Ectodermal cell (in vitro differentiated cells): ENCODE data around the gene SH3BP2.

Experiments
- H3K27ac ChIP-seq: 2 replicates; pipeline ENCODE4 v1.7.0; 2013; ENCODE audit warnings: mild to moderate bottlenecking, low read depth, low read length; ENCODE audit not compliant: insufficient read depth, poor library complexity, severe bottlenecking
- H3K27me3 ChIP-seq: 2 replicates; pipeline ENCODE4 v1.7.0; 2013; ENCODE audit warnings: mild to moderate bottlenecking, low read length; ENCODE audit not compliant: insufficient read depth, control insufficient read depth, poor library complexity, severe bottlenecking
- H3K36me3 ChIP-seq: one replicate; pipeline ENCODE4 v1.7.0; 2013; ENCODE audit warnings: low read length; ENCODE audit not compliant: control insufficient read depth, insufficient read depth
- H3K4me1 ChIP-seq: one replicate; pipeline ENCODE4 v1.7.0; 2013; ENCODE audit warnings: low read length; ENCODE audit not compliant: control insufficient read depth, insufficient read depth
- H3K4me3 ChIP-seq: 2 replicates; pipeline ENCODE4 v1.7.0; 2013; ENCODE audit warnings: low read depth, low read length, control low read depth; ENCODE audit not compliant: insufficient read depth
- H3K9me3 ChIP-seq: 2 replicates; pipeline ENCODE4 v1.7.0; 2013; ENCODE audit warnings: mild to moderate bottlenecking, low read length, moderate library complexity; ENCODE audit not compliant: control insufficient read depth
- WGBS, 2 experiments: methylation state at CpG; one replicate each; pipeline ENCODE4 v1.1.7; 2013; ENCODE audit warnings: missing lambda C conversion rate in 2 of 2; 5-methylcytosine and 5-hydroxymethylcytosine counted together

SH3BP2 gene

DNA sequence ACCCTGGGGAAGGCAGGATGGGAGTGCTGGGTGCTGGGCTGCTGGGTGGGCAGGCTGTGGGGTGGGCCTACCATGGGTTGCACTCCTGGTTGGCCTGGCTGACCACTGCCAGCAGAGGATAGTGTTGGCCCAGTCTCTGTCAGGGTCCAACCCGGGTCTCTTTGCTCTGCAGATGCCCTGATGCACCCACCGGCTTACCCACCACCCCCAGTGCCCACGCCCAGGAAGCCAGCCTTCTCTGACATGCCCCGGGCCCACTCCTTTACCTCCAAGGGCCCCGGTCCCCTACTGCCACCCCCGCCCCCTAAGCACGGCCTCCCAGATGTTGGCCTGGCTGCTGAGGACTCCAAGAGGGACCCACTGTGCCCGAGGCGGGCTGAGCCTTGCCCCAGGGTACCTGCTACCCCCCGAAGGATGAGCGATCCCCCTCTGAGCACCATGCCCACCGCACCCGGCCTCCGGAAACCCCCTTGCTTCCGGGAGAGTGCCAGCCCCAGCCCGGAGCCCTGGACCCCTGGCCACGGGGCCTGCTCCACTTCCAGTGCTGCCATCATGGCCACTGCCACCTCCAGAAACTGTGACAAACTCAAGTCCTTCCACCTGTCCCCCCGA is 36.5 kb downstream of the SH3BP2 start:
- no peaks in the 10 kb centered on the region for H3K9me3 ChIP-seq
- H3K4me1 ChIP-seq: no peaks in the 10 kb centered on the region
- no peak overlapping the region for H3K27ac ChIP-seq
- H3K27me3 ChIP-seq: no peaks in the 10 kb centered on the region
- H3K4me3 ChIP-seq: no peak overlapping the region
- 92% methylated on average over 18 of the region's 18 CpGs for WGBS, 2 experiments
- H3K36me3 ChIP-seq: peaks cover 18% of the 10 kb centered on the region

GRCh38 chr4:2829933-2830451 is 37.1 kb downstream of the SH3BP2 start:
- H3K4me3 ChIP-seq: no peak overlapping the region
- no peaks in the 10 kb centered on the region for H3K27me3 ChIP-seq
- H3K27ac ChIP-seq: no peak overlapping the region
- H3K4me1 ChIP-seq: no peaks in the 10 kb centered on the region
- peaks cover 18% of the 10 kb centered on the region for H3K36me3 ChIP-seq
- no peaks in the 10 kb centered on the region for H3K9me3 ChIP-seq
- 94 to 95% methylated on average over 19 of the region's 19 CpGs for WGBS, 2 experiments

DNA sequence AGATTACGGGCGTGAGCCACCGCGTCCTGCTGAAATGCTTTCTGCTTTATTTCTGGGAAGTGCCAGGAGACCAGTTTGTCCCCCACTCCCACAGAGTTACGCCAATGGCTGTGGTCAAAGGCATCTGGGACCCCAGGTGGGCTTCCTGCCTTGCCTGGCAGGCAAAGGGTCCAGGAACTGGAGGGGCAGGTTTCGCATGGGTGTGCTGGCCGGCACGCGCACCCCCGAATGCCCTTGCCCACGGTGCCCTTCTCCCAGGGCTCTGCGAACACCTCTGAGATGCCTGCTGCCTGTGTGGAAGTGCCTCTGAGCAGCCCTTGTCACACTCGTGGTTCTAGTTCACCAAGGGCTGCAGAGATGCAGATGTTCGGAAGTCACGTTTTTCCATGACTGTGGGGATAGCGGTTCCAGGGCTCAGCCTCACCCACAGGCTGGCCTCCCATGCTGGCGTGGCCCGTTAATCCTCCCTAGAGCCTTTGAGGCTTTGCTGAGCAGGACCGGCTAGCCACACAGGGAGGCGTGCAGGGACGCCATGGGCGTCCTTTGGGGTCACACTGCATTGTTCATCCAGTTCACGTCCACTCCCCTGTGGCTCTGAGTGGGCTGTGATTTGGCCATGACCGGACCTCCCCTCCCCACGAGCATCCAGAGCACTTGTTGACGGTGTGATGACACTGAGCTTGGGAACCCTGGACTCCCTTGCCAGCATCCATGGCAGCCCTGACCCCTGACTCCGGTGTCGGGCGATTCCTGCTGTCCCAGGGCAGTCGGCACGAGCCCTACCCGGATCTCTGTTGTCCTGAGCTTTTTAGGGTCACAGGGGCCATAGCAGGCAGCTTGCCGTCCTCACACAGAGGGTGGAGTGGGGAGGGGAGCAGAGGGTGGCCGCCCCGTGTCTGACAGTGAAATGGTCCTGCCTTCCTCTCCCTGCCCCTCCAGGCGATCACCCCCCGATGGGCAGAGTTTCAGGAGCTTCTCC is 38.0 kb downstream of the SH3BP2 start:
- peaks cover 18% of the 10 kb centered on the region for H3K36me3 ChIP-seq
- no peaks in the 10 kb centered on the region for H3K9me3 ChIP-seq
- no peak overlapping the region for H3K27ac ChIP-seq
- H3K4me1 ChIP-seq: no peaks in the 10 kb centered on the region
- WGBS, 2 experiments: 93% methylated on average over 37 of the region's 37 CpGs
- H3K27me3 ChIP-seq: no peaks in the 10 kb centered on the region
- no peak overlapping the region for H3K4me3 ChIP-seq

- Histone ChIP-seq H3K4me1 (peaks cover 4% of the 10 kb centered on the region), H3K4me3 (no peak overlapping the region), H3K27me3 (no peaks in the 10 kb centered on the region), H3K36me3 (peaks cover 18% of the 10 kb centered on the region), H3K27ac (no peak overlapping the region), H3K9me3 (no peaks in the 10 kb centered on the region)
- 95% methylated on average over 36 of the region's 36 CpGs for WGBS, 2 experiments
Measured at GRCh38 chr4:2831611-2832308, 38.9 kb downstream of the SH3BP2 start.

- H3K27me3 ChIP-seq: no peaks in the 10 kb centered on the region
- no peak overlapping the region for H3K4me3 ChIP-seq
- no peaks in the 10 kb centered on the region for H3K9me3 ChIP-seq
- WGBS, 2 experiments: 95 to 96% methylated on average over 20 of the region's 20 CpGs
- H3K4me1 ChIP-seq: peaks cover 10% of the 10 kb centered on the region
- H3K27ac ChIP-seq: no peak overlapping the region
- peaks cover 18% of the 10 kb centered on the region for H3K36me3 ChIP-seq
Measured at GRCh38 chr4:2832309-2832980, 39.6 kb downstream of the SH3BP2 start.

- H3K27ac ChIP-seq: no peak overlapping the region
- no peak overlapping the region for H3K4me3 ChIP-seq
- no peaks in the 10 kb centered on the region for H3K27me3 ChIP-seq
- WGBS, 2 experiments: 94 to 95% methylated on average over 19 of the region's 19 CpGs
- H3K36me3 ChIP-seq: peaks cover 18% of the 10 kb centered on the region
- H3K4me1 ChIP-seq: peaks cover 14% of the 10 kb centered on the region
- H3K9me3 ChIP-seq: no peaks in the 10 kb centered on the region
Measured at GRCh38 chr4:2832981-2833670, 40.2 kb downstream of the SH3BP2 start.

DNA sequence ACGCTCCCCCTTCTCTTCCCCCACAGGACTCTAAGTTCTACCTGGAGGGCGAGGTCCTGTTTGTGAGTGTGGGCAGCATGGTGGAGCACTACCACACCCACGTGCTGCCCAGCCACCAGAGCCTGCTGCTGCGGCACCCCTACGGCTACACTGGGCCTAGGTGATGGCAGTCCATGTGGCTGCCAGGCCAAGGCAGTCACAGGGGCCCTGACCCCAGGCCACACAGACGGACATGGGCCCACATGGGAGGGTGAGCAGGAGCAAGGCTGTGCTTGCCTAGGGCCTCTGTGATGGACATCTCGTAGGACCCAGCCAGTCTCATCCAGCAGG is 40.8 kb downstream of the SH3BP2 start:
- peaks cover 18% of the 10 kb centered on the region for H3K36me3 ChIP-seq
- 94 to 96% methylated on average over 7 of the region's 7 CpGs for WGBS, 2 experiments
- H3K9me3 ChIP-seq: no peaks in the 10 kb centered on the region
- H3K4me1 ChIP-seq: peaks cover 14% of the 10 kb centered on the region
- H3K27me3 ChIP-seq: no peaks in the 10 kb centered on the region
- H3K4me3 ChIP-seq: no peak overlapping the region
- H3K27ac ChIP-seq: no peak overlapping the region

DNA sequence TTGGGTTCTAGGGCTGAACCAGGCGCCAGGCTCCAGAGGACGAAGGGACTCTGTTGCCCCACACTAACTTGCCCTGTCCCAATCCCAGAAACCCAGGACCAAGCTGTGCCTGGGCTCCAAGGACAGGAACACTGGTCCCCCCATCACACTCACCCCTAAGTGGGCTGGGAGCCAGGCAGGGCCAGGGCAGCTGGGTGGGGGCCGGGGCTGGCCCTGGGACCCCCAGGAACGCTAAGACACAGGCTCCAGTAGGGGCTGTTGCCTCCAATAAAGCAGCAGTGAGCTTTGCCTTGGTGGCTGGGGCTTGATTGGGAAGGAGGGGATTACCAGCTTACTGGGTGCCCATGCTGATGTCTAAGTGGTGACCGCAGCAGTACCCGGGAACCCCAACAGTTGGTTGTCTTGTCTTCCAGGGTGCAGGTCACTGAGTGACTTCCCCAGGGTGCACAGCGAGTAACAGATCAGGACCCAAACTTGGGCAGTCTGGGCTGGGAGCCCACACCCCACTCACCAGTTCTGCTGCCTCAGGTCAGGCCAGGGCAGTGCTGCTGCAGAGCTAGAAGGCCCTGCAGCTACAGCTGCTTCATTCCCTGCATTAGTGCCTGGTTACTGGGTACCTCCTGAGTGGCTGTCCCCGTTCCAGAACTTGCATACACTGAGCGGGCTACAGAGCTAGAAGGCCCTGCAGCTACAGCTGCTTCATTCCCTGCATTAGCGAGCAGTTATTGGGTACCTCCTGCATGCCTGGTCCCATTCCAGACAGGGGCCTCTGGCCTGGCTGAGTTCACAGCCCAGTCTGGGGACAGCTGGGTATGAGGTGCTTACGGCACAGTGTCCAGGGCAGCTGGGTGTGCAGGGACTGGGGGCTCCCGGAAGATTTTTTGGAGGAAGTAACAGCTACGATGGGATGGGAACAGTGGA is 41.4 kb downstream of the SH3BP2 start:
- no peak overlapping the region for H3K4me3 ChIP-seq
- no peak overlapping the region for H3K27ac ChIP-seq
- no peaks in the 10 kb centered on the region for H3K9me3 ChIP-seq
- 91 to 93% methylated on average over 13 of the region's 13 CpGs for WGBS, 2 experiments
- peaks cover 14% of the 10 kb centered on the region for H3K4me1 ChIP-seq
- no peaks in the 10 kb centered on the region for H3K27me3 ChIP-seq
- H3K36me3 ChIP-seq: peaks cover 18% of the 10 kb centered on the region

DNA sequence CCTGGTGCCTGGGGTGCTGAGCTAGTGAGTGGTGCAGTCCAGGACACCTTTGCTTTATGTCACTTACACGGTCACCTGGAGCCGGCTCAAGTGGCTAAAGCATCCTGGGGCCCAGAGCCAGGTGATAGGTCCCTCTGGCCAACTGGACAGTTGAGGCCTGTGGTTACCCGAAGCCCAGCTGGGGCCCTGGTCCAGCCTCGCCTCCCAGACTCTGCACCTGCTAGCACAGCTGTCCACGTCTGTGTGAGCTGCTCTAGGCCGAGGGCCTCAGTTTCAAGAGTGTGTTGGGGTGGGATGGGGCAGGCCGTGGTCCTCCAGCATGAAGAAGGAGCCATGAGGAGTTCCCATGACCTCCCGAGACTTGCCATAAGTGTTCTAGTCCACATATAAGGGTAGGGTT is 43.1 kb downstream of the SH3BP2 start:
- Histone ChIP-seq H3K4me1 (peaks cover 14% of the 10 kb centered on the region), H3K4me3 (no peak overlapping the region), H3K9me3 (no peaks in the 10 kb centered on the region), H3K27ac (no peak overlapping the region), H3K27me3 (no peaks in the 10 kb centered on the region), H3K36me3 (peaks cover 12% of the 10 kb centered on the region)
- 94 to 95% methylated on average over 8 of the region's 8 CpGs for WGBS, 2 experiments
